ENCODE data around the gene PCDHGB5. TPM values are rescaled to one million over a fixed set of nuclear protein-coding genes. Genes with fewer than 3 reads are reported as not detected.
"Not testable (repeated sequence)": the region's sequence is repeated elsewhere in the genome, so short reads cannot be mapped to it uniquely, and the experiment has no call there.

The PCDHGB5 gene
- total and polyA plus RNA-seq, 4 donors, result 1.2 to 14.3 (median 6.3) TPM

DNA sequence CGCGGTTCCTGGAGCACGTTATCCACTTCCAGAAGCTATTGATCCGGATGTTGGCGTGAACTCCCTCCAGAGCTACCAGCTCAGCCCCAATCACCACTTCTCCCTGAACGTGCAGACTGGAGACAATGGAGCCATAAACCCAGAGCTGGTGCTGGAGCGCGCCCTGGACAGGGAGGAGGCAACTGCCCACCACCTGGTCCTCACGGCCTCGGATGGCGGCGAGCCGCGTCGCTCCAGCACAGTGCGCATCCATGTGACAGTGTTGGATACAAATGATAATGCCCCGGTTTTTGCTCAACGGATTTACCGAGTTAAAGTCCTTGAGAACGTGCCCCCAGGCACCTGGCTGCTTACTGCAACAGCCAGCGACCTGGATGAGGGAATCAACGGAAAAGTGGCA is 5.6 kb downstream of the PCDHGB5 start:
- Histone ChIP-seq H3K27me3 (ENCODE audit: control insufficient read depth in 3 of 3, insufficient read depth in 3 of 3, low read length in 2 of 3) (no peaks in the 10 kb centered on the region), H3K9ac (ENCODE audit: insufficient read depth in 1 of 2, low read length in 2 of 2) (no peak overlapping the region), H3K9me3 (ENCODE audit: control insufficient read depth in 4 of 4, insufficient read depth in 3 of 4, low read length in 3 of 4) (peaks cover 3 to 51% (median 24%) of the 10 kb centered on the region in 4 donors), H3K36me3 (ENCODE audit: control insufficient read depth in 4 of 4, insufficient read depth in 4 of 4, low read length in 4 of 4) (peaks cover 0 to 5% (median 0%) of the 10 kb centered on the region in 4 donors), H3K4me1 (ENCODE audit: control insufficient read depth in 5 of 5, insufficient read depth in 5 of 5, low read length in 5 of 5) (peaks cover 0 to 4% (median 0%) of the 10 kb centered on the region in 5 donors), H3K4me3 (no peak overlapping the region), H3K27ac (ENCODE audit: low read depth in 1 of 2, low read length in 1 of 2) (no peak overlapping the region)
- 29 to 30% methylated on average over 20 to 22 of the region's 22 CpGs for WGBS, 2 donors
- ATAC-seq (ENCODE audit: insufficient read depth, low FRiP score) (no peak), DNase-seq (no peak)
- TF ChIP-seq, protein P1, sequence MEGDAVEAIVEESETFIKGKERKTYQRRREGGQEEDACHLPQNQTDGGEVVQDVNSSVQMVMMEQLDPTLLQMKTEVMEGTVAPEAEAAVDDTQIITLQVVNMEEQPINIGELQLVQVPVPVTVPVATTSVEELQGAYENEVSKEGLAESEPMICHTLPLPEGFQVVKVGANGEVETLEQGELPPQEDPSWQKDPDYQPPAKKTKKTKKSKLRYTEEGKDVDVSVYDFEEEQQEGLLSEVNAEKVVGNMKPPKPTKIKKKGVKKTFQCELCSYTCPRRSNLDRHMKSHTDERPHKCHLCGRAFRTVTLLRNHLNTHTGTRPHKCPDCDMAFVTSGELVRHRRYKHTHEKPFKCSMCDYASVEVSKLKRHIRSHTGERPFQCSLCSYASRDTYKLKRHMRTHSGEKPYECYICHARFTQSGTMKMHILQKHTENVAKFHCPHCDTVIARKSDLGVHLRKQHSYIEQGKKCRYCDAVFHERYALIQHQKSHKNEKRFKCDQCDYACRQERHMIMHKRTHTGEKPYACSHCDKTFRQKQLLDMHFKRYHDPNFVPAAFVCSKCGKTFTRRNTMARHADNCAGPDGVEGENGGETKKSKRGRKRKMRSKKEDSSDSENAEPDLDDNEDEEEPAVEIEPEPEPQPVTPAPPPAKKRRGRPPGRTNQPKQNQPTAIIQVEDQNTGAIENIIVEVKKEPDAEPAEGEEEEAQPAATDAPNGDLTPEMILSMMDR (IDR thresholded peaks at IDR 0.05; ENCODE audit: control extremely low read depth, extremely low read depth), result no peak

GRCh38 chr5:141407790-141408505 is 10.2 kb downstream of the PCDHGB5 start, which contains the start of gene PCDHGB6:
Gene PCDHGB6 (plus strand): TSS chr5:141408021. CDS start chr5:141408203, 182 bp downstream.
- not testable (repeated sequence) for H3K27me3 ChIP-seq (ENCODE audit: control insufficient read depth in 3 of 3, insufficient read depth in 3 of 3, low read length in 2 of 3); H3K9ac ChIP-seq (ENCODE audit: insufficient read depth in 1 of 2, low read length in 2 of 2); H3K4me1 ChIP-seq (ENCODE audit: control insufficient read depth in 5 of 5, insufficient read depth in 5 of 5, low read length in 5 of 5); H3K4me3 ChIP-seq; H3K27ac ChIP-seq (ENCODE audit: low read depth in 1 of 2, low read length in 1 of 2)
- TF ChIP-seq, protein P1 (IDR thresholded peaks at IDR 0.05; ENCODE audit: control extremely low read depth, extremely low read depth), result peak; percentile 29
- whole genome bisulfite sequencing, 2 donors, result 10% methylated on average over 48 to 51 of the region's 51 CpGs
- peaks cover 0 to 26% (median 0%) of the 10 kb centered on the region in 4 donors for H3K36me3 ChIP-seq (ENCODE audit: control insufficient read depth in 4 of 4, insufficient read depth in 4 of 4, low read length in 4 of 4)
- peak; percentile 54 to 64 (median 62) for DNase-seq
- H3K9me3 ChIP-seq (ENCODE audit: control insufficient read depth in 4 of 4, insufficient read depth in 3 of 4, low read length in 3 of 4), result peaks cover 0 to 57% (median 27%) of the 10 kb centered on the region in 4 donors
- ATAC-seq (ENCODE audit: insufficient read depth, low FRiP score), result peak; percentile 62

DNA sequence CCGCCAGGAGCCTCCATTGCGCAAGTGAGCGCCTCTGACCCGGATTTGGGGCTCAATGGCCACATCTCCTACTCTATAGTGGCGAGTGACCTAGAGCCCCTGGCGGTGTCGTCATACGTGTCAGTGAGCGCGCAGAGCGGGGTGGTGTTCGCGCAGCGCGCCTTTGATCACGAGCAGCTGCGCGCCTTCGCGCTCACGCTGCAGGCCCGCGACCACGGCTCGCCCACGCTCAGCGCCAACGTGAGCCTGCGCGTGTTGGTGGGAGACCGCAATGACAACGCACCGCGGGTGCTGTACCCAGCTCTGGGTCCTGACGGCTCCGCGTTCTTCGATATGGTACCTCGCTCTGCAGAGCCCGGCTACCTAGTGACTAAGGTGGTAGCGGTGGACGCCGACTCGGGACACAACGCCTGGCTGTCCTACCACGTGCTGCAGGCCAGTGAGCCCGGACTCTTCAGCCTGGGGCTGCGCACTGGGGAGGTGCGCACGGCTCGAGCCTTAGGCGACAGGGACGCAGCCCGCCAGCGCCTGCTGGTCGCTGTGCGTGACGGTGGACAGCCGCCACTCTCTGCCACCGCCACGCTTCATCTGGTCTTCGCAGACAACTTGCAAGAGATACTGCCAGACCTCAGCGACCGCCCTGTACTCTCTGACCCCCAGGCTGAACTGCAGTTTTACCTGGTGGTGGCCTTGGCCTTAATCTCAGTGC is 12.0 kb downstream of the PCDHGB5 start:
- WGBS, 2 donors, result 26 to 27% methylated on average over 64 of the region's 64 CpGs
- peaks cover 0 to 32% (median 0%) of the 10 kb centered on the region in 4 donors for H3K36me3 ChIP-seq (ENCODE audit: control insufficient read depth in 4 of 4, insufficient read depth in 4 of 4, low read length in 4 of 4)
- H3K27me3 ChIP-seq (ENCODE audit: control insufficient read depth in 3 of 3, insufficient read depth in 3 of 3, low read length in 2 of 3), result peaks cover 0 to 7% (median 7%) of the 10 kb centered on the region in 3 donors
- H3K9me3 ChIP-seq (ENCODE audit: control insufficient read depth in 4 of 4, insufficient read depth in 3 of 4, low read length in 3 of 4), result peaks cover 0 to 56% (median 31%) of the 10 kb centered on the region in 4 donors
- H3K27ac ChIP-seq (ENCODE audit: low read depth in 1 of 2, low read length in 1 of 2), result no peak overlapping the region
- no peak for ATAC-seq (ENCODE audit: insufficient read depth, low FRiP score)
- H3K4me3 ChIP-seq, result no peak overlapping the region
- DNase-seq, result no peak
- H3K9ac ChIP-seq (ENCODE audit: insufficient read depth in 1 of 2, low read length in 2 of 2), result no peak overlapping the region
- H3K4me1 ChIP-seq (ENCODE audit: control insufficient read depth in 5 of 5, insufficient read depth in 5 of 5, low read length in 5 of 5), result peaks cover 0 to 4% (median 0%) of the 10 kb centered on the region in 5 donors
- TF ChIP-seq, protein P1 (IDR thresholded peaks at IDR 0.05; ENCODE audit: control extremely low read depth, extremely low read depth), result no peak
